ENCODE data around the gene ZIC2.

The ZIC2 gene

GRCh38 chr13:99960663-99961311 is 20.8 kb upstream of the ZIC2 start:
- H3K4me3 ChIP-seq (ENCODE audit: low read length), result no peak overlapping the region
- no peak for TF ChIP-seq CTCF (conservative IDR thresholded peaks at IDR 0.05; ENCODE audit: low read length)
- DNase-seq (ENCODE audit: low read depth), result no peak

GRCh38 chr13:99961636-99962035 is 19.9 kb upstream of the ZIC2 start:
- no peak overlapping the region for H3K4me3 ChIP-seq (ENCODE audit: low read length)
- DNase-seq (ENCODE audit: low read depth), result no peak
- TF ChIP-seq CTCF (conservative IDR thresholded peaks at IDR 0.05; ENCODE audit: low read length), result no peak

GRCh38 chr13:99962242-99962641 is 19.3 kb upstream of the ZIC2 start:
- H3K4me3 ChIP-seq (ENCODE audit: low read length), result no peak overlapping the region
- DNase-seq (ENCODE audit: low read depth), result no peak
- TF ChIP-seq CTCF (conservative IDR thresholded peaks at IDR 0.05; ENCODE audit: low read length), result no peak

- no peak overlapping the region for H3K4me3 ChIP-seq (ENCODE audit: low read length)
- no peak for DNase-seq (ENCODE audit: low read depth)
- TF ChIP-seq CTCF (conservative IDR thresholded peaks at IDR 0.05; ENCODE audit: low read length), result no peak
Measured at GRCh38 chr13:99963816-99964339, 17.7 kb upstream of the ZIC2 start.

GRCh38 chr13:99965329-99966000 is 16.1 kb upstream of the ZIC2 start:
- no peak for TF ChIP-seq CTCF (conservative IDR thresholded peaks at IDR 0.05; ENCODE audit: low read length)
- no peak for DNase-seq (ENCODE audit: low read depth)
- no peak overlapping the region for H3K4me3 ChIP-seq (ENCODE audit: low read length)

GRCh38 chr13:99966064-99966805 is 15.3 kb upstream of the ZIC2 start:
- DNase-seq (ENCODE audit: low read depth), result no peak
- H3K4me3 ChIP-seq (ENCODE audit: low read length), result no peak overlapping the region
- no peak for TF ChIP-seq CTCF (conservative IDR thresholded peaks at IDR 0.05; ENCODE audit: low read length)

Data from AG10803 (cell line).